ENCODE results near the gene PUDP.

The PUDP gene

DNA sequence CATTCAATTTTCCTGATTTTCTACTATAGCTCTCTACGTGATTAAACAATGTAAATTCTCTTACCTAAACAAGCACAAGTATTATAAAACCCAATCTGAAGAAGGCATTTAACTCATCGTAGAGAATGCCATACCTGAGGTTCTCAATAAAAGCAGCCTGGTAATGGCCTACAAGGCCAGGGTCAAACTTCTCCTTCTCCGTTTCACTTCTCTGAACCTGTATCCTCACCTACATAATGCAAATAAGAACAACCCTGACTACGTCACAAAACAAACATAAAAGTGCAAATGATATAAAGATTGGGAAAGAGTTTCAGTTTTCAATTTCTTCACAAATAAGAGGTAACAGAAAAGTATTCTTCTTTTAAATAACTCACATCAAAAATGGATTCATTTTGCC is 56.0 kb downstream of the PUDP start:
- ChIA-PET CTCF (interaction anchor here (1.1 kb wide), 1 partner anchor 9 kb away, joined by 3 read pairs; no protein-coding TSS in a partner anchor), POLR2A (no interaction called here)
- TF ChIP-seq, protein P1, sequence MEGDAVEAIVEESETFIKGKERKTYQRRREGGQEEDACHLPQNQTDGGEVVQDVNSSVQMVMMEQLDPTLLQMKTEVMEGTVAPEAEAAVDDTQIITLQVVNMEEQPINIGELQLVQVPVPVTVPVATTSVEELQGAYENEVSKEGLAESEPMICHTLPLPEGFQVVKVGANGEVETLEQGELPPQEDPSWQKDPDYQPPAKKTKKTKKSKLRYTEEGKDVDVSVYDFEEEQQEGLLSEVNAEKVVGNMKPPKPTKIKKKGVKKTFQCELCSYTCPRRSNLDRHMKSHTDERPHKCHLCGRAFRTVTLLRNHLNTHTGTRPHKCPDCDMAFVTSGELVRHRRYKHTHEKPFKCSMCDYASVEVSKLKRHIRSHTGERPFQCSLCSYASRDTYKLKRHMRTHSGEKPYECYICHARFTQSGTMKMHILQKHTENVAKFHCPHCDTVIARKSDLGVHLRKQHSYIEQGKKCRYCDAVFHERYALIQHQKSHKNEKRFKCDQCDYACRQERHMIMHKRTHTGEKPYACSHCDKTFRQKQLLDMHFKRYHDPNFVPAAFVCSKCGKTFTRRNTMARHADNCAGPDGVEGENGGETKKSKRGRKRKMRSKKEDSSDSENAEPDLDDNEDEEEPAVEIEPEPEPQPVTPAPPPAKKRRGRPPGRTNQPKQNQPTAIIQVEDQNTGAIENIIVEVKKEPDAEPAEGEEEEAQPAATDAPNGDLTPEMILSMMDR (IDR thresholded peaks at IDR 0.05; ENCODE audit: control extremely low read depth, extremely low read depth, low read depth, missing control alignments): no peak
- no peak for DNase-seq (ENCODE audit: extremely low spot score)

GRCh38 chrX:7090641-7091040 is 57.3 kb downstream of the PUDP start:
- ChIA-PET POLR2A (no interaction called here), CTCF (interaction anchor here (1.1 to 1.3 kb wide), 3 partner anchors 10 to 29 kb away, joined by 3 to 5 read pairs (median 3); no protein-coding TSS in a partner anchor)
- TF ChIP-seq, protein P1 (IDR thresholded peaks at IDR 0.05; ENCODE audit: control extremely low read depth, extremely low read depth, low read depth, missing control alignments): no peak
- no peak for DNase-seq (ENCODE audit: extremely low spot score)

GRCh38 chrX:7088968-7089615 is 58.9 kb downstream of the PUDP start:
- ChIA-PET CTCF (interaction anchor here (0.7 to 1.3 kb wide), 4 partner anchors 15 to 21 kb away, joined by 3 to 4 read pairs (median 4); no protein-coding TSS in a partner anchor), POLR2A (no interaction called here)
- DNase-seq (ENCODE audit: extremely low spot score): peak; percentile 26
- TF ChIP-seq, protein P1 (IDR thresholded peaks at IDR 0.05; ENCODE audit: control extremely low read depth, extremely low read depth, low read depth, missing control alignments): peak; percentile 26

DNA sequence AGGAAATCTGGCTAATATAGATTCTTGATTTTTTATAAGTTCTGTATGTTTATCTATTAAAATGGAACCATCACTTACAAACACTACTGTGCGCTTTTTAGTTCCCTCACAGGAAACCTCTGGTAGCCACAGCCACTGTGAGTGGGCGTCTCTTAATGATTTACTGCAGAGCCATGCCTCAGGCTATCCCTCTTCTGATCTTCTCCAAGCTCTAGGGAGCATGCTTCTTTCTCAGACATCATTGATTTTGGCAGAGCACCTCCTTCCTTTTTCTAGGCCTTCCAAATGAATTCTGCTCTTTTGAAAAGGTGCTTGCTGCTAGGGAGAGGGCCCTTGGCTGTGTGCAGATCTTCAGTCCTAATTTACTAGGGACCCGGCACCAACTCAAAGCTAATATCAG is 61.6 kb downstream of the PUDP start:
- ChIA-PET CTCF (interaction anchor here (1.2 kb wide), 1 partner anchor 27 kb away, joined by 3 read pairs; no protein-coding TSS in a partner anchor), POLR2A (no interaction called here)
- TF ChIP-seq, protein P1 (IDR thresholded peaks at IDR 0.05; ENCODE audit: control extremely low read depth, extremely low read depth, low read depth, missing control alignments): no peak
- no peak for DNase-seq (ENCODE audit: extremely low spot score)

DNA sequence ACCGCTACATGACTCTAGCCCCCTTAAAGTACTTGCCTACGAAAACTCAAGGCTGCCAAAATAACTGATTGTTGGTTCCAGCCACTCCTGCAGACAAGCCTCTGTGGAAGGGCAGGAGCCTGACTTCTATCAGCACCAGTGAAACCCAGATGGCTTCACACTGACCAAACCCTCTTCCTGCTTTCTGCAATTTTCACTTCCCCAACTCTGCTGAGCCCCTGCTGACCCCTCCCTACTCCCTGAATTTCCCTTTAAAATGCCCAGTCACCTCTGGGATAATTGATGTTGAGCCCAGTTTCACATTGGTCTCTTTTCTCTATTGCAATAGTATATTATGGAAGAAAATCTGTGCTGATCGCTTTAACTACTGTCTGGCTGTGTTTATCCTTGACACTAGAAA is 62.1 kb downstream of the PUDP start:
- CTCF ChIA-PET: interaction anchor here (1.2 kb wide), 1 partner anchor 26 kb away, joined by 3 read pairs; no protein-coding TSS in a partner anchor
- POLR2A ChIA-PET: no interaction called here
- TF ChIP-seq, protein P1 (IDR thresholded peaks at IDR 0.05; ENCODE audit: control extremely low read depth, extremely low read depth, low read depth, missing control alignments): no peak
- no peak for DNase-seq (ENCODE audit: extremely low spot score)

GRCh38 chrX:7084841-7085240 is 63.1 kb downstream of the PUDP start:
- TF ChIP-seq, protein P1 (IDR thresholded peaks at IDR 0.05; ENCODE audit: control extremely low read depth, extremely low read depth, low read depth, missing control alignments): no peak
- POLR2A ChIA-PET: no interaction called here
- CTCF ChIA-PET: no interaction called here
- DNase-seq (ENCODE audit: extremely low spot score): no peak

Data from GM10248 (cell line).